Body of pancreas (tissue), 4 donors: ENCODE results near the gene GLRA1.

Experiments used
- CTCF ChIP-seq, 7 experiments: fragments of 450-650 bp in 4 of 7; fragments of 200-600 bp in 3 of 7; sonication (generic) in 3 of 7; IDR thresholded peaks; one replicate each; pipeline ENCODE4 v1.5.1; 2016 to 2019; ENCODE audit warnings: antibody characterized with exemption in 7 of 7
- POLR2A ChIP-seq, 3 donors: fragments of 450-650 bp; IDR thresholded peaks; one replicate each; pipeline ENCODE4 v1.6.1; 2016; ENCODE audit warnings: antibody characterized with exemption in 3 of 3, mild to moderate bottlenecking in 2 of 3

- TF ChIP-seq CTCF (IDR thresholded peaks at IDR 0.05) (no peak), POLR2A (IDR thresholded peaks at IDR 0.05) (no peak)
Observed at GRCh38 chr5:151967865-151968264, 43.2 kb upstream of the GLRA1 start.
